Muscle layer of colon (tissue), 2 donors: ENCODE measurements around the gene PSMD2.

ENCODE experiments used
- H3K27ac ChIP-seq: one replicate; pipeline ENCODE4 v1.7.0; 2013; ENCODE audit warnings: low read depth, mild to moderate bottlenecking, low read length, moderate library complexity
- H3K27me3 ChIP-seq, 2 donors: one replicate each; pipeline ENCODE4 v1.7.0; 2013; ENCODE audit warnings: low read length in 2 of 2, mild to moderate bottlenecking in 2 of 2; ENCODE audit not compliant: insufficient read depth in 2 of 2, control insufficient read depth in 1 of 2
- H3K36me3 ChIP-seq: one replicate; pipeline ENCODE4 v1.7.0; 2013; ENCODE audit warnings: mild to moderate bottlenecking, low read length; ENCODE audit not compliant: insufficient read depth
- H3K4me1 ChIP-seq: one replicate; pipeline ENCODE4 v1.7.0; 2013; ENCODE audit warnings: mild to moderate bottlenecking, low read length; ENCODE audit not compliant: insufficient read depth
- H3K4me3 ChIP-seq, 2 donors: one replicate each; pipeline ENCODE4 v1.7.0; 2013; ENCODE audit warnings: low read length in 2 of 2, low read depth in 1 of 2, mild to moderate bottlenecking in 1 of 2, moderate library complexity in 1 of 2
- H3K9ac ChIP-seq: one replicate; pipeline ENCODE4 v1.7.0; 2013; ENCODE audit warnings: low read length
- H3K9me3 ChIP-seq: one replicate; pipeline ENCODE4 v1.7.0; 2013; ENCODE audit warnings: mild to moderate bottlenecking, low read length
- donor health status: abdominal sarcoma.
- donor health status: Adenocarcinoma of cecum.

Gene PSMD2

GRCh38 chr3:184346480-184347190, 47.6 kb downstream of the PSMD2 start:
- no peak overlapping the region for H3K4me3 ChIP-seq
- H3K36me3 ChIP-seq, result peaks cover 36% of the 10 kb centered on the region
- H3K9ac ChIP-seq, result no peak overlapping the region
- H3K9me3 ChIP-seq, result no peaks in the 10 kb centered on the region
- no peaks in the 10 kb centered on the region for H3K27me3 ChIP-seq
- H3K27ac ChIP-seq, result no peak overlapping the region
- H3K4me1 ChIP-seq, result peaks cover 5% of the 10 kb centered on the region

GRCh38 chr3:184347321-184348056, 48.4 kb downstream of the PSMD2 start:
- no peaks in the 10 kb centered on the region for H3K27me3 ChIP-seq
- no peak overlapping the region for H3K9ac ChIP-seq
- H3K4me3 ChIP-seq, result no peak overlapping the region
- H3K9me3 ChIP-seq, result no peaks in the 10 kb centered on the region
- peaks cover 8% of the 10 kb centered on the region for H3K4me1 ChIP-seq
- no peak overlapping the region for H3K27ac ChIP-seq
- peaks cover 29% of the 10 kb centered on the region for H3K36me3 ChIP-seq

- Histone ChIP-seq H3K27ac (no peak overlapping the region), H3K36me3 (peaks cover 23% of the 10 kb centered on the region), H3K9ac (no peak overlapping the region), H3K27me3 (no peaks in the 10 kb centered on the region), H3K4me3 (no peak overlapping the region), H3K4me1 (peaks cover 8% of the 10 kb centered on the region), H3K9me3 (no peaks in the 10 kb centered on the region)
Observed at GRCh38 chr3:184348057-184348382, 49.0 kb downstream of the PSMD2 start.

GRCh38 chr3:184349563-184350470, 50.8 kb downstream of the PSMD2 start:
- H3K9ac ChIP-seq, result no peak overlapping the region
- H3K36me3 ChIP-seq, result peaks cover 8% of the 10 kb centered on the region

GRCh38 chr3:184350618-184351017, 51.6 kb downstream of the PSMD2 start:
- no peak overlapping the region for H3K27ac ChIP-seq

More at GRCh38 chr3:184349563-184350470, 50.8 kb downstream of the PSMD2 start:
- Histone ChIP-seq H3K27ac (no peak overlapping the region), H3K4me1 (peaks cover 8% of the 10 kb centered on the region), H3K4me3 (no peak overlapping the region), H3K27me3 (no peaks in the 10 kb centered on the region), H3K9me3 (no peaks in the 10 kb centered on the region)

GRCh38 chr3:184351511-184352148, 52.6 kb downstream of the PSMD2 start:
- Histone ChIP-seq H3K27me3 (no peaks in the 10 kb centered on the region), H3K9ac (no peak overlapping the region), H3K4me3 (no peak overlapping the region), H3K36me3 (peaks cover 7% of the 10 kb centered on the region), H3K9me3 (no peaks in the 10 kb centered on the region), H3K27ac (no peak overlapping the region), H3K4me1 (peaks cover 8% of the 10 kb centered on the region)

More at GRCh38 chr3:184350618-184351017, 51.6 kb downstream of the PSMD2 start:
- no peaks in the 10 kb centered on the region for H3K9me3 ChIP-seq
- no peak overlapping the region for H3K4me3 ChIP-seq
- H3K4me1 ChIP-seq, result peaks cover 8% of the 10 kb centered on the region
- peaks cover under 1% of the 10 kb centered on the region for H3K36me3 ChIP-seq
- H3K27me3 ChIP-seq, result no peaks in the 10 kb centered on the region
- H3K9ac ChIP-seq, result no peak overlapping the region

GRCh38 chr3:184352149-184352785, 53.2 kb downstream of the PSMD2 start:
- H3K9me3 ChIP-seq, result no peaks in the 10 kb centered on the region
- H3K4me3 ChIP-seq, result no peak overlapping the region
- no peaks in the 10 kb centered on the region for H3K27me3 ChIP-seq
- peaks cover 8% of the 10 kb centered on the region for H3K4me1 ChIP-seq
- no peak overlapping the region for H3K27ac ChIP-seq
- H3K9ac ChIP-seq, result no peak overlapping the region
- peaks cover 13% of the 10 kb centered on the region for H3K36me3 ChIP-seq

- Histone ChIP-seq H3K36me3 (peaks cover 13% of the 10 kb centered on the region), H3K4me1 (peaks cover 8% of the 10 kb centered on the region), H3K9me3 (no peaks in the 10 kb centered on the region), H3K27ac (no peak overlapping the region), H3K9ac (no peak overlapping the region), H3K4me3 (no peak overlapping the region), H3K27me3 (no peaks in the 10 kb centered on the region)
Observed at GRCh38 chr3:184352897-184353545, 54.0 kb downstream of the PSMD2 start.

- Histone ChIP-seq H3K36me3 (peaks cover 13% of the 10 kb centered on the region), H3K27ac (no peak overlapping the region), H3K4me3 (no peak overlapping the region)
Observed at GRCh38 chr3:184353546-184353941, 54.5 kb downstream of the PSMD2 start.

GRCh38 chr3:184354121-184354728, 55.2 kb downstream of the PSMD2 start:
- H3K9me3 ChIP-seq, result no peaks in the 10 kb centered on the region
- H3K4me3 ChIP-seq, result no peak overlapping the region
- H3K36me3 ChIP-seq, result peaks cover 13% of the 10 kb centered on the region
- H3K27ac ChIP-seq, result no peak overlapping the region
- no peak overlapping the region for H3K9ac ChIP-seq
- H3K27me3 ChIP-seq, result no peaks in the 10 kb centered on the region
- peaks cover 8% of the 10 kb centered on the region for H3K4me1 ChIP-seq

More at GRCh38 chr3:184353546-184353941, 54.5 kb downstream of the PSMD2 start:
- no peaks in the 10 kb centered on the region for H3K27me3 ChIP-seq
- no peaks in the 10 kb centered on the region for H3K9me3 ChIP-seq
- H3K9ac ChIP-seq, result no peak overlapping the region
- peaks cover 8% of the 10 kb centered on the region for H3K4me1 ChIP-seq
